Myometrial cell (primary cell): ENCODE results near the gene RPL3. TPM values are rescaled to one million over a fixed set of nuclear protein-coding genes. Genes with fewer than 3 reads are reported as not detected.

Source experiments
- total RNA-seq: library from RNA; depleted of rRNA; stranded (reverse); fragments of >200 nt; gene quantifications from 2 replicates; pipeline ENCODE4 v1.2.3, GENCODE V29; 2015

Gene RPL3
- total RNA-seq = 2,206 and 2,743 TPM in 2 replicates

GRCh38 chr22:39319284-39320022, at the start of gene RPL3:
TSS of gene RPL3 (minus strand) at chr22:39319623. CDS start at chr22:39319597, 26 bp downstream.

GRCh38 chr22:39349967-39350726, 30.7 kb upstream of the RPL3 start, which contains the start of gene SYNGR1:
TSS of gene SYNGR1 (plus strand) at chr22:39349991. CDS start at chr22:39350011, 20 bp downstream.

Other genes with a start within 250 kb of the RPL3 start
- 11.0 and 15.8 TPM in 2 replicates for gene APOBEC3G, start 242.3 kb downstream of the RPL3 start, total RNA-seq
- 0.53 and 4.0 TPM in 2 replicates for gene APOBEC3H, start 222.4 kb downstream of the RPL3 start, total RNA-seq
- 2.3 and 2.5 TPM in 2 replicates for gene CBX7, start 166.9 kb downstream of the RPL3 start, total RNA-seq
- gene PDGFB, start 74.6 kb downstream of the RPL3 start, total RNA-seq = 5.1 and 12.4 TPM in 2 replicates
- 6.6 and 8.4 TPM in 2 replicates for gene SYNGR1, start 30.4 kb upstream of the RPL3 start, total RNA-seq
- 15.0 and 16.1 TPM in 2 replicates for gene TAB1, start 80.2 kb upstream of the RPL3 start, total RNA-seq
- not detected in 2 replicates for gene MGAT3, start 137.4 kb upstream of the RPL3 start, total RNA-seq
- gene MIEF1, start 182.7 kb upstream of the RPL3 start, total RNA-seq = 13.8 and 21.8 TPM in 2 replicates
- gene ATF4, start 200.9 kb upstream of the RPL3 start, total RNA-seq = 498 and 521 TPM in 2 replicates
- gene RPS19BP1, start 213.1 kb upstream of the RPL3 start, total RNA-seq = 109 and 129 TPM in 2 replicates